AG04449 (cell line): ENCODE results near the gene CD81.

Experiments
- CTCF ChIA-PET: fragments of 350-600 bp; formaldehyde crosslinking; extraction: SDS; loops from one replicate; lab custom pipeline; 2021; ENCODE audit warnings: antibody characterized with exemption; lab: Yijun Ruan, JAX
- POLR2A ChIA-PET: fragments of 400-600, 350-600 bp; formaldehyde crosslinking; extraction: SDS; loops from one replicate; lab custom pipeline; 2020; ENCODE audit warnings: antibody characterized with exemption, inconsistent platforms; lab: Yijun Ruan, JAX
- DNase-seq: peaks from one replicate; pipeline ENCODE4 v3.0.0-alpha.2; 2010; ENCODE audit warnings: low read depth, low spot score
- H3K4me3 ChIP-seq: 2 replicates; pipeline ENCODE4 v1.5.1; 2011; ENCODE audit warnings: low read depth, mild to moderate bottlenecking, control low read depth, low read length
- CTCF ChIP-seq: IDR thresholded peaks from one replicate; pipeline ENCODE4 v1.5.1; 2011; ENCODE audit warnings: mild to moderate bottlenecking, moderate library complexity, low read length, control low read depth, inconsistent platforms; ENCODE audit not compliant: insufficient read depth; ENCODE audit errors: missing control alignments

Gene CD81

GRCh38 chr11:2411446-2412305 lies 34.6 kb downstream of the CD81 start:
- no peak for DNase-seq
- H3K4me3 ChIP-seq: no peak overlapping the region
- TF ChIP-seq CTCF: no peak
- ChIA-PET CTCF (interaction anchor here (0.7 to 4.5 kb wide), 4 partner anchors 8 to 225 kb away, joined by 3 to 48 read pairs (median 7); no protein-coding TSS in a partner anchor), POLR2A (no interaction called here)

GRCh38 chr11:2412323-2412722 lies 35.2 kb downstream of the CD81 start:
- H3K4me3 ChIP-seq: no peak overlapping the region
- ChIA-PET CTCF (interaction anchor here (0.7 to 2.1 kb wide), 4 partner anchors 8 to 226 kb away, joined by 3 to 9 read pairs (median 4); no protein-coding TSS in a partner anchor), POLR2A (no interaction called here)
- DNase-seq: no peak
- no peak for TF ChIP-seq CTCF

- H3K4me3 ChIP-seq: no peak overlapping the region
- no peak for TF ChIP-seq CTCF
- ChIA-PET POLR2A (no interaction called here), CTCF (interaction anchor here (0.9 to 13.3 kb wide), 4 partner anchors 9 to 215 kb away, joined by 3 to 381 read pairs (median 4); partner anchors contain the start of genes C11orf21 and TSPAN32)
- no peak for DNase-seq
Measured at GRCh38 chr11:2413742-2414579, 36.9 kb downstream of the CD81 start.

GRCh38 chr11:2414616-2415015 lies 37.5 kb downstream of the CD81 start:
- CTCF ChIA-PET: interaction anchor here (13.3 kb wide), 1 partner anchor 108 kb away, joined by 381 read pairs; the partner anchor contains the start of genes C11orf21 and TSPAN32
- H3K4me3 ChIP-seq: no peak overlapping the region
- TF ChIP-seq CTCF: no peak
- POLR2A ChIA-PET: no interaction called here
- DNase-seq: no peak

- ChIA-PET POLR2A (no interaction called here), CTCF (interaction anchor here (1.2 to 13.3 kb wide), 2 partner anchors 109 to 118 kb away, joined by 3 to 381 read pairs; partner anchors contain the start of genes C11orf21 and TSPAN32)
- H3K4me3 ChIP-seq: no peak overlapping the region
- TF ChIP-seq CTCF: no peak
- DNase-seq: no peak
Measured at GRCh38 chr11:2415171-2415570, 38.1 kb downstream of the CD81 start.
